GM19455 (cell line): ENCODE data around the gene DLEU7.

Source experiments
- ATAC-seq: cut with Tn5 transposase; IDR thresholded peaks from one replicate; pipeline ENCODE4 v1.9.1; 2021; ENCODE audit not compliant: unreplicated experiment

The DLEU7 gene

DNA sequence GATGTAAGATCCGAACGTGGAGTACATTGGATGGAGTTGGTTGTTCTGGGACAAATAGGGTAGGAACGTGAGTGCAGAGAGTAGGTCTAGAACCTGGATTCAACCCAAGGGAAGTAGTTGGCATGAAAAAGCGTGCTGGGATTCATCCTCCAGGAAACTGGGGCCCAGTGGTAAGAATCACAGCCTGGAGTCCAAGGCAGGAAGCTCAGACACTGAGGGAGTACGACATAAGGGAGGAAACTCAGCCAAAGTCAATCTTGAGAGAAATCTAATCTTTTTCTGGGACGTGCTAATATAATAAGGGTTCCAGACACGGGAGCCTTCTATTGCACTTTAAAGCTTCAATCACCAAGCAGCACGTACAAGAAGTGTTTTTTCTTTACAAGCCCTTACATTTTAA is 46.4 kb downstream of the DLEU7 start:
- ATAC-seq, result no peak

- no peak for ATAC-seq
These were observed 47.0 kb downstream of the DLEU7 start for GRCh38 chr13:50796463-50796862.

DNA sequence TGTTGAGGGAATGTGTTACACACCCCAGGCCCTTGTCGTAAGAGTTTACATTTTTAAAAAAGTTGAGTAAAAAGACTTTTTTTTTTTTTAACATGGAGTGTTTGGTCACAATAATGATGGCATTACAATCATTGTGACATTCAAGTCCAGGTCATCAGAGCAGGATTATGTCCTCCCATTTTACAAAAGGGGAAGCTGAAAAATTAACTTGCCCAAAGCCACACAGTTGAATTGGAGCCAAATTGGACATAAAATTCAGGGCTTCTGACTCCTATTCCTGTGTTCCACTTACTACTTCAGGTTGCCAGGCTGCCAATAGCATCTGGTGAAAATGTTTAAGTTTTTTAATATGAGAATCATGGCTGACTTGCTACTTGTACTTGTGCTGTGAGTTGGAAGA is 49.3 kb downstream of the DLEU7 start:
- no peak for ATAC-seq

GRCh38 chr13:50793026-50793425 is 50.5 kb downstream of the DLEU7 start:
- ATAC-seq, result no peak

- no peak for ATAC-seq
These were observed 54.8 kb downstream of the DLEU7 start for GRCh38 chr13:50788551-50789210.

DNA sequence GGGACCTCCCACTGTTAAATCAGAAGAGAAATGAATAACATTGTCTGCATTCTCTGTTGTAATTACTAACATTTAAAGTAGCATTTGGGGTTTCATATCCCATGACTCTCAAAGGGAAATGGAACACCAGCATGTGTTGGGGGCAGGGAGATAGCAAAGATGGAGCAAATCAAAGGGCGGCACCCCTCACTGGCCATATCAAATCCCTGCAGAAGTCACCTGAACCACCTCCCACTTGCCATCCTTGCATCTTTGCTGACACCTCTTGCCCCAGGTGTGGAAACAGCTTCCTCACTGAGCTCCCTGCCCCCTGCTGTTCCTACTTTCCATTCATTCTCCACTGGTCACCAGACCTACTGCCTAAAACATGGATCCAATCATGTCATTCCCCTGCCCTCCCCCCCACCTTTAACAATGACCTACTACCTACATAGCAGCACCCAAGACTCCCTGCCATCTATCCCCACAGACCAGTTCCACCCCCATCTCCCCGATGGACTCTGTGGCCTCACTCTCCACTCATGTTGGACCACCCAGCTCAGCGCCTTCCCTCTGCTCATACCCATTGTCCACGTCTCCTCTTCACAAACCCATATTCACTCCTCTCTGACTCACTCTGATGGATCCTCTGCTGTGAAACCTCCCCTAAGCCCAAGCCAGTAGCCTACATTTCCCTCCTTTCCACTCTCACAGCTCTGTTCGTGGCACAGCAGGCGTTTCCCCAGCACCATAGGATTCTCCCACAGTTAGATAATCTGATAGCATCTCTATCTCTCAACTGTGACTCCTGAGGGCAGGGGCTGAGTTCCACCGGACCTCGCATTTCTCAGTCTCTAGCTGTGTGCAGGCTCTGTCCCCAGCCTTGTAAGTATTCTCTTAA is 55.9 kb downstream of the DLEU7 start:
- ATAC-seq, result no peak

DNA sequence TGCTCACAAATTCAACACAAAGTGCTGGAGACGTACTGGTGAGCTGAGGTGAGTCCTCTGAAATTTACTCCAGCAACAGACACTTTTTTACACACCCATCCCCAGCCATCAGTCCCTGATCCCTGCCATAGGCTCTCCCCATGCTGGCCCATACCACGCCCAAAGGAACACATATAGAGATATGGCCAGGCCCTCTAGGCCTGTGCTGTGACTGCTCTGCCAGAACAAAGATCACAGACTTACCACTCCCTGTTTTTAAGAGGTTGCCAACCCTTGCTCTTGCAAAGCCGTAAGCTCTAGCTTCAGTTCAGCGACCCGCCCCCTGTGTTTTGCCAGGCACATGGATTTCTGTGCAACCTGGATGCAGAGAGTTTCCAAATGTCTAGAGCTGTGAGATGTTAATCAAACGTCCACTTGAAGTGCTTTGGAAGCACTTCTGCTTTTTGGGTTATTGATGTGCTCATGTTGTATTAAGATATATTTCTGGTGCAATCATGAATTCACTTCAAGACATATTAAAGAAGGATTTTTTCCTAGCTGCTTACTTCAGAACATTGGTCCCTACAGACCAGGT is 59.7 kb downstream of the DLEU7 start:
- no peak for ATAC-seq

DNA sequence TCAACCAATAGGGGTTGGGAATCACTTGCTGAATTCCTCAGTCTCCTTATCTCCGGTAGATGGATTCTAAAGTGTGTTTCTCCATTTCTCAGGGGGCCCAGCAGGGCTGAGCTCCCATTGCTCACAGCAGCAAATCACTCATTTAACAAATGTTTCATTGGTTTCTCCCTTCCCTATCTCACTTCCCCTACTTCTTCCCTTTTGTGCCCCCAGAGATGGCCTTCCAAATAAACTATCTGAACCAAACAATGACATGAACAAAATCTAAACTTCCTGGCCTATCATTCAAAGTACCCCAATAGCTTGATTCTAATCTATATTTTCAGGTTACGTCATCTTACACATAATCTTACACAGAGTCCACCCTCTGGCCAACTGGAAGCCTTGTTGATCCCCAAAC is 60.4 kb downstream of the DLEU7 start:
- ATAC-seq, result no peak

DNA sequence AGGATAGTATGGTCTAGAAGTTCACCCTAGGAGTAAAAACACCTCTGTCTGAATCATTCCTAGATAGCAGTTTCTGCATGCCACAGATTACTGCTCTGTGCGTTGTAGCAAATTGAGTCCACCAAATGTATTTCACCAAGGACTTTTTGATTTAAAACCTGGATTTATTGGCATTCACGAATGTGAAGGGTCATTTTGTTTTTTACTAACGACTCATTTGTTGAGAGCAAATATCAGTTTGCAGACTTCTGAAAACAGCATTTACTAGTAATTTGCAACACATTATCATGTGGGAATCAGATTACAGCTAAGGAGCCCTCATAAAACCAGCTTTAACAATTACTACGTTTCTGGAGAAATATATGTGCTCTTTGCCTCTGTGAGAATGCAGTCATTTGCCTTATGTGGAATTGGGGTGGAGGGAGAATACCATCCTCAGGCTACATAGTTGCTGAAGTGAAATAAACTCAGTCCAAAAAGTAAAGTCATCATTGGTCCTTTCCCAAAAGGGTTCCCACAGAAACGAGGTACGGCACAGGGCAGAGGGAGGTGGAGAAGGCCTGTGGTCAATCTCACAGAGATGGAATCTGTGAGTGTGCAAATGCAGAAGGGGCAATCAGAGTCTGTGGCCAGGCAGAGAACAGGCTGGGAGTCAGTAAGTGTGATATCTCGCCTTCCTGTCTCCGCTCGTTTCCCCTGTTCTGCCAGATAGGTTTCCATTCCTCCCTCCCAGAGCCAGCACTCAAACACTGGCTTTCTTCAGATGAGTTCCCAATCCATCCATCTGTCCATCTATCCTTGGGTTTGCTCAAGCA is 63.1 kb downstream of the DLEU7 start:
- ATAC-seq, result no peak

GRCh38 chr13:50779443-50780200 is 63.9 kb downstream of the DLEU7 start:
- no peak for ATAC-seq
